MG63 (cell line): ENCODE data around the gene FNIP2. TPM values are rescaled to one million over a fixed set of nuclear protein-coding genes. Genes with fewer than 3 reads are reported as not detected.
"Not testable (repeated sequence)": the region's sequence is repeated elsewhere in the genome, so short reads cannot be mapped to it uniquely, and the experiment has no call there.

ENCODE experiments used
- DNase-seq: peaks from one replicate; pipeline ENCODE4 v3.0.0-alpha.2; 2020
- H3K27me3 ChIP-seq: fragments of 250-450 bp; sonication (Bioruptor Pico); 2 replicates; pipeline ENCODE4 v1.5.1; 2020; ENCODE audit warnings: mild to moderate bottlenecking, moderate library complexity
- H3K36me3 ChIP-seq: fragments of 250-450 bp; sonication (Bioruptor Pico); 2 replicates; pipeline ENCODE4 v1.5.1; 2020; ENCODE audit warnings: mild to moderate bottlenecking, moderate library complexity
- H3K4me3 ChIP-seq: fragments of 250-450 bp; sonication (Bioruptor Pico); 2 replicates; pipeline ENCODE4 v1.5.1; 2020; ENCODE audit warnings: mild to moderate bottlenecking, moderate library complexity
- H3K9me3 ChIP-seq: fragments of 250-450 bp; sonication (Bioruptor Pico); 2 replicates; pipeline ENCODE4 v1.5.1; 2020; ENCODE audit warnings: mild to moderate bottlenecking, moderate library complexity
- total RNA-seq: library from RNA; depleted of rRNA; stranded (reverse); fragments of >200 nt; shearing (Covaris generic); gene quantifications from 2 replicates; pipeline ENCODE4 v1.2.3, GENCODE V29; 2014; ENCODE audit warnings: low replicate concordance

The FNIP2 gene
- total RNA-seq, 1 experiment from 2014 or later = 11.1 TPM

DNA sequence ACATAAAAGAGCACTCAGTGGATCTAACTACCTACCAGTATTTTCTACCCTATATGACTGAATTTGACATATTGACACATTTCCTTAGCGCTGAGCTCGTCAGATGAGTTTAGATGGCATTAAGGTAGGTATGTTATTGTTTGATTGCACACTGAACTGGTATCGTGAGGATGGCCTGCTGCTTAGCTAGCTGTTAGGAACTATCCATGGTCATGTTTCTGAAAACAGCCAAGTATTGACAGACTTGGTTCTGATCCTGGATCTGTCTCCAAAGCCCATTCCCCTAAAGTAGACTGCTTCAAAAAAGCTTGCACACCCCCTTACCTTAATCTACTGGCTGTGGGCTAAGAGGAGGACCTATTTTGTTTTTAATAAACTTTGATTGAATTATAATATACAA lies 32.9 kb downstream of the FNIP2 start:
- Histone ChIP-seq H3K27me3 (no peaks in the 10 kb centered on the region), H3K36me3 (no peaks in the 10 kb centered on the region), H3K9me3 (no peaks in the 10 kb centered on the region), H3K4me3 (no peak overlapping the region)
- no peak for DNase-seq

DNA sequence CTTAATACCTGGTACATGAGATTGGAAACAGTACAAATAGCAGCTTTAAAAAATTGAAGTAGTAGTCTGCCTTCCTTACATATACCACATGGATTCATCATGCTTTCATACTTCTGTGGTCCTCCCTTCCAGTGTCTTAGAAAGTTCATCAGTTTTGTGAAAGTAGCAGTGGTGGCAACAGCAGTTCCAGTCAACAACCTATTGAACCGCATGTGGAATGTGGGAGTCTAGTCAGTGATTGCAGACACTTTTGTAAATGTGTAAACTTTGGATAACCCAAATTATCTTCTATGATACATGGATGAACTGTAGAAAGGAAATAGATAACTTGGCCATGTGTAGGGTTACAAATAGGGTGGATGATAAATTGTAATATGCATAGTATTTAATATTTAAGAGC lies 34.1 kb downstream of the FNIP2 start:
- Histone ChIP-seq H3K36me3 (no peaks in the 10 kb centered on the region), H3K4me3 (no peak overlapping the region), H3K27me3 (no peaks in the 10 kb centered on the region), H3K9me3 (no peaks in the 10 kb centered on the region)
- no peak for DNase-seq

DNA sequence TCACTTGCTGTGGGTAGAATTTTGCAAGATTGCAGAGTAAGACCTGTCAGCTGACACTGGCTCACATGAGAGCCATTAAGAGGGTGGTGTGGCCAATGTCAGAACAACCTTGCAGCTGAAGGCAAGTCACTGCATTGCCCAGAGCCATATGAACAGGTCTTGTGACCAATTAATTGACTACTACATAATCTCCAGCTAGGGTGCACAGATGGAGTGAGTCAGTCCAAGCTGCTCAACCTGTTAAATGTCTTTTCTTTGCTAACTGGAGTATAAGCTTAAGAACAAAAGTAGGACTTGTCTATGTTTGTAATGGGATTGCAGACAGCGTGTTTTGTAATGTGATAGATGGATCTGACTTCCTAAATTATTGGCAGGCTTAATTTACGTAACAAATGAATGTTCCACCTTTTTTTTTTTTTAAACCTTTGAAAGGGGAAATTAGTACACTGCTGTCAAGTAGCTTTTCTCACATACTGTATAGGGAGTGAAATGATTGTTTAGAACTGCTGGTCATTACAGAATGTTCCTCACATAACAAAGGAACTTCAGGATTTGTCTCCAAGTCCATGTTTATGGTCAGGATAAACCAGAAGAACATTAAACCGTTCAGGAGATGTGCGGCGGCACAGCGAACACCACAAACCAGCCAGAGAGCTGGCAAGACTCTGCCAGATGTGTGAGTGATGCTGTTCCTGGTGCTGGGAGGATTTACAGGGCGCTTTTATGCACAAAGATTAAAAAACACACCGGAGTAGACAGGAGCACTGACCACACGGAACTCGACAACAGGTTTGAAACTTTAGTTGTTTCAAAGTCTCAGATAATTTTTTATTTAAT lies 37.0 kb downstream of the FNIP2 start:
- no peak for DNase-seq

GRCh38 chr4:158807691-158808090 lies 38.9 kb downstream of the FNIP2 start:
- H3K27me3 ChIP-seq = no peaks in the 10 kb centered on the region

More for the DNA sequence above, 37.0 kb downstream of the FNIP2 start:
- H3K36me3 ChIP-seq = no peaks in the 10 kb centered on the region
- no peak overlapping the region for H3K4me3 ChIP-seq
- no peaks in the 10 kb centered on the region for H3K27me3 ChIP-seq
- no peaks in the 10 kb centered on the region for H3K9me3 ChIP-seq

GRCh38 chr4:158808399-158808798 lies 39.6 kb downstream of the FNIP2 start:
- Histone ChIP-seq H3K4me3 (no peak overlapping the region), H3K27me3 (no peaks in the 10 kb centered on the region), H3K9me3 (no peaks in the 10 kb centered on the region), H3K36me3 (no peaks in the 10 kb centered on the region)
- DNase-seq = no peak

More at GRCh38 chr4:158807691-158808090, 38.9 kb downstream of the FNIP2 start:
- Histone ChIP-seq H3K4me3 (no peak overlapping the region), H3K36me3 (no peaks in the 10 kb centered on the region), H3K9me3 (no peaks in the 10 kb centered on the region)
- no peak for DNase-seq

DNA sequence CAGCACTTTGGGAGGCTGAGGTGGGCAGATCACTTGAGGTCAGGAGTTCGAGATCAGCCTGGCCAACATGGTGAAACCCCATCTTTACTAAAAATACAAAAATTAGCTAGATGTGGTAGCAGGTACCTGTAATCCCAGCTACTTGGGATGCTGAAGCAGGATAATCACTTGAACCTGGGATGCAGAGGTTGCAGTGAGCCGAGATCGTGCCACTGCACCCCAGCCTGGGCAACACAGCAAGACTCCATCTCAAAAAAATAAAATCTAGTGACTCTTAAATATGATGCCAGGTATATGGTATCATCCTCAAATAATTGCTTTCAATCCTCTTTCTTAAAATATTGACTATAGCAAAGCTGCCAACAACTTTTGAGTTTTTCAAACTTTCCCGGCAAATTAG lies 40.4 kb downstream of the FNIP2 start:
- not testable (repeated sequence) for H3K36me3 ChIP-seq, H3K27me3 ChIP-seq, DNase-seq, H3K9me3 ChIP-seq, H3K4me3 ChIP-seq

- H3K4me3 ChIP-seq = peak overlapping the region; percentile 2; the same call in 1 of the 2 replicates
- no peaks in the 10 kb centered on the region for H3K9me3 ChIP-seq
- peak; percentile 27 for DNase-seq
- H3K27me3 ChIP-seq = no peaks in the 10 kb centered on the region
- H3K36me3 ChIP-seq = no peaks in the 10 kb centered on the region
Observed at GRCh38 chr4:158809611-158810486, 41.0 kb downstream of the FNIP2 start.

DNA sequence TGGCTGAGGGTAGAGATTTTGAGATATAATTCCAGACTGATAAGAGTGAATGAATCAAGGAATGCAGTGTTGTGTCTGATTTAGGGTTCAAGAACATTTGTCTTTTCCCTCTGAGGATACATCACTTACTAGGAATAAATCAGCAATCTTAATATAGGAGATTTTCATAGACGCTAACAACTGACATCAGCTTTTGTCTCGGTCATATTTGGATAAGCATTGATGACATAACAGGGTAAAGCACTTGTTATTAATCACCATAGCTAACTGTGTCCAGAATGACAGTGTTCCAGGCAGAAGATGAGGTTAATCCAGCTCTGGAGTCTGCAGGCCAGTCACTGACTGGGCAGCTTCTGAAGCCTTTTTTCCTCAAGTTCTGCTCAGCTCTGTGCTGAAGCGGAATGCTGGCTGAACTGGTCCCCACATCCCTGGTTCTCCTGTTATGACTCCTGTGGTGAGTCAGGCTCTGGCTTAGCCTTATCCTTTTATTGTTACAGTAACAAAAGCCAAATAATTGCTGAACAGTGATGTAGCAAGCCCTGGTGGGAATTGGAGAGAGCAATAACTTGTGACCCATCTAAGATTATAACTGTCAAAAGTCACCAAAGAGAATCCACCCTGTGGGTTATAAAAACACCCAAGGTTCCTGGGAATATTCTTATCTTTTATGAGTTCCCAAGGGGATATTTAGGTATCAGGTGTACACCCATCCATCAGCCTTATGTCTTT lies 41.8 kb downstream of the FNIP2 start:
- H3K9me3 ChIP-seq = no peaks in the 10 kb centered on the region
- no peaks in the 10 kb centered on the region for H3K27me3 ChIP-seq
- H3K36me3 ChIP-seq = no peaks in the 10 kb centered on the region
- DNase-seq = peak; percentile 97
- H3K4me3 ChIP-seq = peak overlapping the region; percentile 2; the same call in 1 of the 2 replicates

DNA sequence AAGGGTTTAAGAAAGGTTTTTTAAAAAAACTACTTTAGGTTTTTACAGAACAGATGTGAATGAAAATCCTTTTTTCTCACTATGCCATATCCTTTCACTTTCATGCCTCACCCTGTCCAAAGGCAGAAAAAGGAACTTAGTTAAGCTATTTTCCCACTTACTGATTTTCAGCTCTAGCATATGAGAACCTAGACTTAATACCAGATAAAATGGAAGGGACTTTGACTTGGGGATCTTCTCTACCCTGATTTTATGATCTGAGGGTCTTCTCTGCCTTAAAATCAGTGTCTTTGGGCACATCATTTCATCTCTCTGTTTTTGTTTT lies 42.4 kb downstream of the FNIP2 start:
- Histone ChIP-seq H3K4me3 (no peak overlapping the region), H3K36me3 (no peaks in the 10 kb centered on the region), H3K27me3 (no peaks in the 10 kb centered on the region), H3K9me3 (no peaks in the 10 kb centered on the region)
- DNase-seq = no peak

DNA sequence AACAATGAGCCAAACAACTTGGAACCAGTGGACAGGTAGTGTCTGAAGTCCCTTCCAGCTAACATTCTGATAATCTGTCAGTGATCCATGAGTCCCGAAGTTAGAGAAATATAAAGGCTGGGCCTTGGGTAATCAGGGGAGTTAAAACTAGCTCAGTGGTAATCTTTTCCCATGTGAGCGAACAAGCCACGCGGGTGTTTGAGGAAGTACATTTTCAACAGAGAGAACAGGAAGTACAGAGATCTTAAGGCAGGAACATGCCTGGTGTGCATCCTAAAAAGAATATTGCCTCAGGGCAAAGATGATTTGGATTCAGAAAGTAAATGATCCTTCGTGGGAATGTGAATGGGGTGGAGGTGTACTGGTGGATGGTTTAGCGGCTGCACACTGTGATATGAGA lies 42.9 kb downstream of the FNIP2 start:
- no peaks in the 10 kb centered on the region for H3K27me3 ChIP-seq
- DNase-seq = no peak
- H3K36me3 ChIP-seq = no peaks in the 10 kb centered on the region
- H3K4me3 ChIP-seq = no peak overlapping the region
- H3K9me3 ChIP-seq = no peaks in the 10 kb centered on the region

GRCh38 chr4:158812133-158812532 lies 43.3 kb downstream of the FNIP2 start:
- no peak for DNase-seq
- Histone ChIP-seq H3K36me3 (no peaks in the 10 kb centered on the region), H3K9me3 (no peaks in the 10 kb centered on the region), H3K27me3 (no peaks in the 10 kb centered on the region), H3K4me3 (no peak overlapping the region)

DNA sequence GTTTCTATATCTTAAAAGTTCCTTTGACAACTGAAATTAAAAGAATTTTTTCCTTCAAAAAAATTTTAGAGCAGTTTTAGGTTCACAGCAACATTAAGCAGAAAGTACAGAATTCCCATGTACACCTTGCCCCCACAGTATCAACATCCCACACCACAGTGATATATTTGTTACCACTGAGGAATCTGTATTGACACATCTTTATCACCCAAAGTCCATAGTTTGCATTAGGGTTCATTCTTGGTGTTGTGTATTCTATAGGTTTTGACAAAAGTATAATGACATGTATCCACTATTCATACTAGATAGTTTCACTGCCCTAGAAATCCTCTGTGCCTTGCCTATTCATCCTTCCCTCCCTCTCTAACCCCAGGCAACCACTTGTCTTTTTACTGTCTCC lies 43.7 kb downstream of the FNIP2 start:
- no peaks in the 10 kb centered on the region for H3K9me3 ChIP-seq
- DNase-seq = no peak
- no peaks in the 10 kb centered on the region for H3K36me3 ChIP-seq
- H3K27me3 ChIP-seq = no peaks in the 10 kb centered on the region
- no peak overlapping the region for H3K4me3 ChIP-seq

- Histone ChIP-seq H3K9me3 (no peaks in the 10 kb centered on the region), H3K36me3 (no peaks in the 10 kb centered on the region), H3K4me3 (no peak overlapping the region), H3K27me3 (no peaks in the 10 kb centered on the region)
- DNase-seq = no peak
Observed at GRCh38 chr4:158813113-158813512, 44.3 kb downstream of the FNIP2 start.

GRCh38 chr4:158814207-158814606 lies 45.4 kb downstream of the FNIP2 start:
- Histone ChIP-seq H3K9me3 (no peaks in the 10 kb centered on the region), H3K36me3 (no peaks in the 10 kb centered on the region), H3K27me3 (no peaks in the 10 kb centered on the region), H3K4me3 (no peak overlapping the region)
- DNase-seq = no peak

DNA sequence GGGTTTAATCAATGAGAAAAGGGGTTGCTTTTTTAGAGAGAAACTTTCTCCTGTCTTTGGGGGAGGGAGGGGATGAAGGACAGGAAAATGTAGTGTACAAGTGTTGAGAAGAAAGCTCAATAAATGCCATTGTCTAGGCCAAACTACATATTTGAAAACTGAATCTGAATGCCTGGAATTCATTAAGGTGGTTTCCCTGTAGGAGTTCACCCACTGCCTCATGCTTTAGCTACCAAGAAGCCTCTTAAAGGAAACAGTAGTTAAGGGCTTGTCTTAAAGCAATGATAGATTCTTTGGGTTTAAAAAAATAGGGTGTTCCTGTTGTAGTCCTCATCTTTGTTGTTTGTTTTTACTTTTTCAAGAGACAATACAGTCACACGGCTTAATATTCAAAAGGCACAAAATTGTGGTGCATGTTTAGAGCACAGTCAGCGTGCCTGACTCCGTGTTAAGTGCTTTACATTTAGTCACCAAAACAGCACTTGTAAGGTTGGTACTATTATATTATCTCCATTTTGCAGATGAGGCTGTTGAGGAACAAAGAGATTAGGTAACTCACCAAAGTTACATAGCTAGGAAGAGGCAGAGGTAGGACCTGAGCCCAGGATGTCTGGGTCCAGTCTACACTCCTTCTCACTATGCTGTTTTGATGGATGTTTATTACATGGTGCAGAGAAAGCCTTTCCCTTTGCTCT lies 46.0 kb downstream of the FNIP2 start:
- Histone ChIP-seq H3K27me3 (no peaks in the 10 kb centered on the region), H3K36me3 (no peaks in the 10 kb centered on the region), H3K9me3 (no peaks in the 10 kb centered on the region), H3K4me3 (no peak overlapping the region)
- DNase-seq = no peak

- Histone ChIP-seq H3K27me3 (no peaks in the 10 kb centered on the region), H3K9me3 (no peaks in the 10 kb centered on the region), H3K36me3 (no peaks in the 10 kb centered on the region), H3K4me3 (no peak overlapping the region)
- DNase-seq = no peak
Observed at GRCh38 chr4:158816955-158817354, 48.1 kb downstream of the FNIP2 start.
